ENCODE data around the gene PPM1E.
"Not testable (repeated sequence)": the region's sequence is repeated elsewhere in the genome, so short reads cannot be mapped to it uniquely, and the experiment has no call there.

PPM1E gene

DNA sequence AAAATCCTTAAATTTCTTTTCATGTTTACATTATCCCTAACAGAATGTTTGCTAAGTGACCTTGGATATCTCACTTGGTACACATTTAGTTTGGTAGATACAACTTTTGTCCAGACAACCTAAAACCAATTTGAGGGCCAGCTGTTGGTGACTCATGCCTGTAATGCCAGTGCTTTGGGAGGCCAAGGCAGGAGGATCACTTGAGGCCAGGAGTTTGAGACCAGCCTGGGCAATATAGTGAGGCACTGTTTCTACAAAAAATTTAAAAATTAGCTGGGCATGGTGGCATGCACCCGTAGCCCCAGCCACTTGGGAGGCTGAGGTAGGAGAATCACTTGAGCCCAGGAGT is 202.0 kb downstream of the PPM1E start:
- not testable (repeated sequence) for DNase-seq

DNA sequence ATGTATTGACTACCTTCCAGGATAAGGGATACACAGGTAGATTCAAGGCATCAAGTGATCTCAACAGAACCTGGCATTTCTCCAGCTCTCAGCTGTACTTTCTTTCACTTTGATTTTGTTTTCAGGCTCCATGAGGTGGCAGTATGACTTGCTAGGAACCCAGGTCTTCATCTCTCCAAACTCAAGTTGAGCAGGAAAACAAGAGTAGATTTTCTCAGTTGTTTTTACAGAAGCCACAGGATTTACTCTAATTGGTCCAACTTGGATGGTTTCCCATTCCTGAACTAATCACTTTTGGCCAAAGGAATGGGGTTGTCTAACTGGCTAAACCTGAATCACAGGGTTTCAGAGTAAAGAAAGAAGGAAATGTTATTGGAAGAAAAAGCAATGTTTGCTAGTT is 204.4 kb downstream of the PPM1E start:
- DNase-seq = peak; percentile 70

DNA sequence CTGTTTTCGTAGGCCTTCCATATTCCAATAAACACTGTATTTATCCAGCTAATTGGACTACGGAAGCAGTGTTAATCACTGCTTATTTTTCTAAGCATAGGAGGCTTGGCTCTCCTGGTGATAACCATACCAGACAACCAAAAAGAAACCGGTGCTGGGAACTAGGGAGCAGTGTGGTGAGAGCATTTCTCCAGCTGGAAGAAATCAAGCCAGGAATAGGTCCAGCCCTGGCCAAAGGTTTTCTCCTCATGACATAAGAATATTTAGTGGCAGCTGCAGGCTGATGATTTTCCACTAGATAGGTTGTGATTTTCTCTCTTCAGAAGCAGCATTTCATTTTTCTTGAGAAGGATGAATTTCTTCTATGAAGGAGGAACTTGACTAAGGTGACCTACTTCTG is 209.6 kb downstream of the PPM1E start:
- DNase-seq = no peak

DNA sequence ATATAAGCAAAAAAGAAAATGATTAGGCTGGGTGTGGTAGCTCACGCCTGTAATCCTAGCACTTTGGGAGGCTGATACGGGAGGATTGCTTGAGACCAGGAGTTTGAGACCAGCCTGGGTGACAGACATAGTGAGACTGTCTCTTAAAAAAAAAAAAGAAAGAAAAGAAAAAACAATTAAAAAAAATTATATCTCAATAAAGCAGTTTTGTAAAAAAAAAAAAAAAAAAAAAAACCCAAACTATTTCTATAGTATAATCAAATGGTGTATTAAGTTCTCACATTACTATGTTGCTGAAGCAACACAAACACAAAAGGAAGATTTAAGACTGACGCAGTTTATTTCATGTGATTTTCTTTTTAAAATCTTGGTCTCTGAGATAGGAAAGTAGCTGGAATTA is 210.6 kb downstream of the PPM1E start:
- DNase-seq = no peak

DNA sequence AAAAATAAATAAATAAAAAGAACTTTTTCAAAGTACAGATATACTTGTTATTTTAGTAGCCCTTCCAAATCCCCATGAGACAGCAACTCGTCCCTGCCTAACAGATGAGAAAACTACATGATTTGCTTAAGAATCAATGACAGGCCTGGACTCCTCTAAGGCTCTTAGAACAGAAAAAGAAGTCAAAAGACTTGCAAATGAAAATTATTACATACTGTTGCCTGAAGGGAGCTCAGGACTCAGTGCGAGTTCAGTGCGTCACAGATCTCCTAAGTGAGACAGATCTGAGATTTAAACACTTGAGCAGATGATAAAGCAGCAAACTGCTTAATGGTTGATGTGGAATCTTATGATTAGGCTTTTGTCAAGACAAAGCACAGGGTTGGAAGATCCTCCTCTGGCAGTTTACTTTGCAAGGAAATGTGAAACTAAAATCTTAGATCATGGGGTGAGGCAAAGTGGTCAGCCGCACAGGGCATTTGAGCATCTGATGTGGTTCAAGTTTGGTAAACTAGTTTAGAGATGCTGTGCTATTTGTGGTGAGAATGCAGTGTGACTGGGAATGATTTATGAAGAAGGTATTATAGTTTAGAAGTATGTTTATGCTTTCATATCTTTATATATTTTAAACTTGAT is 212.9 kb downstream of the PPM1E start:
- no peak for DNase-seq

DNA sequence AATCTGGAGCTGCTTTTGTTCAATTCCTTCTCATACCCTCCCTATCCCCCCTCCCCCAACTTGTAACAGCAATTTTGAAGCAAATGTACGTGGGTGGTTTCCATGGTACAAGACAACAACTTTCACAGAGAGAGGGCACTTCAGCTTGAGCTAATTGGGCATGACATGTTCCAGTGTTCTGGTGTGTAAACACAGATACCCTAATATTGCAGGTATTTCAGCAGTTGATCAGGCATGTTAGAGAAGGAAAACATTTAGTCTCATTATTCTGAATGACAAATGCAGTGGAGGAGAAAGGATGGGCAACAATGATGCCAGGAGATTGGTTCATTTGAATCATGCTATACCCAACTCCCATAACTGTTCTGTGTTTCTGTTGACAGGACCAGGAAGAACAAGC is 213.5 kb downstream of the PPM1E start:
- DNase-seq = peak; percentile 20

DNA sequence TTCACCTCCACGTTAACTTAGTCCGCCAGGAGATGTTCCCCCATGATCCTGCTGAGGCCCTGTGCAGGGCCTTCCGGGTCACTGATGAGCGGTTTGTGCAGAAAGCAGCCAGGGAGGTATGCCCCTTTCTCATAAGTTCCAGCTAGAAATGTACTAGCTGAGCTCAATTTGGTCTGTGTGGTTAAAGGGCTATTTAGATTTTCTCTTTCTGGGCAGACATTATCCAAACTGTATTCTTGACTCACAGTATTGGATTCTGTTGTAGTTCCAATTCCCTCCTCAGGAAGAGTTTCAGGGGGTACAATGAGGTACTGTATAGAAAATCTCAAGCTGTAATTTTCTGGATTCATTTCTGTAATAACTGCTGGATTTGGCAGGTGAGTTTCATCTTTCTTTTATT is 214.0 kb downstream of the PPM1E start:
- no peak for DNase-seq

DNA sequence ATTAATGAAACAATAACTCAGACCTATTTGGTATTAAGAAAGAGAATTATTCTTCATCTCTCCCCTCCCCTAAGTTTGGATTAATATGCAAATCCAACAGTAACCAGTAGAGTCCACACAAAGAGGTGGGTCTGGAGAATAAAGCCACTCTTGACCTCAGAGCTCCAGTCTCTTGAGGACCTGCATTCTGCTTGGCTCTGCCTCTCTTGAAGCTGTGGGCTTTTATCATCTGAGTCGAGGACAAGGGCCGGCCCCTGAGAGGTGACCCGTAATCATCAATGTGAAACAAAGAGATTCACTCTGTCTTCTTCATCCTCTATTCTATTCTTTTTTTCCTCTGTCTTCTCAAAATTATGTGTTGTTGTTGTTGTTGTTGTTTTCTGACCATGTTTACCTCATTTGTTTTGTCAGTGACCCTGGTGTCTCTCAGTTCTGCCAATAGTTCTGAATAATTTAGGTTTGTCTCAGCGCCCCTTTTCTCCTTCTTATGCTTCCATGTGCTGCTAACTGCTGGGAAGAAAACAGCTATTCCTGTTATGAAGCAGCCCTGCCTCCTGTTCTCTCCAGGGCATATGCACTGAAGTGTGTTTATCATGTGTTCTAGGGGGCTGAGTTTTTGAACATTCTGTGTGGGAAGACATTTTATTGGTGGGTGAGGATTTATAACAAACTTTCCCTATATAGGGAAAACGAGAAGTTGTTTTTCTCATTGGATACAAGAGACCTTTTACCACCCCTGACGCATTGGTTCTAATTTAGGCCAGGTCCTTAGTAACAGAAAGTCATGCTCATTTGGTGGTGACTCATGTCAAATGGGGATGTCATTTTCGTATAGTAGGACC is 215.2 kb downstream of the PPM1E start:
- DNase-seq = no peak

DNA sequence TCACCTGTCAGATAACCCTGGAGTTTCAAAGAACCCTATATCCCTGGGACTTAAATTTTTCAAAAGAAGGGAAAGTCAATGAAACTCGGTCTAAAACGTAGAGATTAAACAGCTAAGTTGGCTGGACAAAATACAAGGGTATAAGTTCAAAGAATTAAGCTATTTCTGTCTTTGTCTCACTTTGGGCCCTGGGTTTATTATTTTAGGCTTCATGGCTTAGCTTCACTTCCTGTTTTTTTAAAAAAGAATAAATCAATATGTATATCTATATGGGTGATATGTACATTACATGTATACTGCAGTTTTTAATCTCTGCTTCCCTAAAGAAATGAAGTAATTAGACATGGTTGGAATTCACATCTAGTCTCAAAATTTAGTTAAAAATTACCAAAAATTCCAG is 218.7 kb downstream of the PPM1E start:
- no peak for DNase-seq

DNA sequence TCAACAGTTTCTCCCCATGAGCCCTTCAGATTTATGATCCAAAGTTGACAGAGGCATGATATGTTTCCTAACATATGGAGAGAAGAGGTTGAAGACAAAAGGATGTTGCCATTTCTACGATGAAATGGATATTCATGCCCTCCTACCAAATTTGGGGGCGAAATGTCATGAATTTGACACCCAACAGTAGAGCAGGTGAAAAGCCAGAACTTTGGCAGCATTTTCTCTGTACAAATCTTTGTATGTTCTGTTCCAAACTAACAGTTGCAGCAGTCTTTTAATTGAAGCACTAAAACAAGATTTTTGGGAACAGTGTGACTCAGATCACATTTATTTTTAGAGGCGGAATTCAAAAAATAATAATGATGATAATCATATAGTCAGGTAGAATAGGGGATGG is 220.9 kb downstream of the PPM1E start:
- DNase-seq = no peak

DNA sequence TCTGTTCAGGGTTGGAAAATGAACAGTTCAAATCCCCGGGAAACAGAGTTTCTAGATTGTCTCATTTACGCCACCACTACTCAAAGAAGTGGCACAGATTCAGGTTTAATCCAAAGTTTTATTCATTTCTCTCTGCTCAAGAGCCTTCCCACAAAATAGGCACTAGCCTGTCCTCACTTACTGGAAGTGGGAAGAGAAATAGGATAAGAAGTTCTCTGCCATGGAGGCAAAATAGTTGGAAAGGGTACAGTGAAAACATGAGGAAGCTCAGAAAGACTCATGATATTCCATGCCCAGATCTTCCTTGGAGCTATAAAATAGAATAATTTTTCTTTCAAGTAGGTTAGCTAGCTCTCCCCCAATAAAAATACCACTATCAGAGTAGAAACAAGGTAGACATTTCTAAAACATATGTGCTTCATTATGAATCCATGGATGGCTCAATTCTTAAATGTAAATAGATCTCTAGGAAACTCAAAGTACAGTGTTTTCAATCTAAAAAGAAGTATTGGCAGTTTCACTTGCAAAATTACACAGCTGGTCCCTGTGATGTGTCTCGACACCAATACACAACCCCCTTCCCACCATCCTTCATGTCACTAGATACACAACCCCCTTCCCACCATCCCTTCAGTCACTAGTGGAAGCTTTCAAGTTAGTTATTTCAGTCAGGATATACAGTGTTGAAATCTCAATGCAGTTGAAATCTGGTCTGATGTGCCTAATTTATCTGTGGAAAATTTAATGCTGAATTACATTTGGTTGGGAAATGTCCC is 225.2 kb downstream of the PPM1E start:
- DNase-seq = no peak

DNA sequence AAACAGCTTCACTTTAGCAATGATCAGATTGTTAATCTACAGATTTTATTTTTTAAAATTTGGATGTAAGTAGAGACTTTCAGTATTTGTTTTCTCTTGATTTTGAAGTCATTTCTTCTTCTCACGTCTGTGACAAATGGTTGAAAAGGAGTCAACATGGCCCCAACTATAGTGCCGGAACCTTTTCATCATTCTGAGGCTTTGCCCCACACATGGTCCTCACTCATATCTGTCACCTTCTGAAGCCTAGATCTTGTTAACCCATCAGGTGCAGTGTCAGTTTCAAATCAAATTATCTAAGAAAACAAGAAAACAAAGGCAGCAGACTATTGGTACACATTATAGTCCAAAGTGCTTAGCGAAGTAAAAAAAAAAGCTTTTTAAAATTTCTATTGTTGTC is 227.0 kb downstream of the PPM1E start:
- DNase-seq = no peak

DNA sequence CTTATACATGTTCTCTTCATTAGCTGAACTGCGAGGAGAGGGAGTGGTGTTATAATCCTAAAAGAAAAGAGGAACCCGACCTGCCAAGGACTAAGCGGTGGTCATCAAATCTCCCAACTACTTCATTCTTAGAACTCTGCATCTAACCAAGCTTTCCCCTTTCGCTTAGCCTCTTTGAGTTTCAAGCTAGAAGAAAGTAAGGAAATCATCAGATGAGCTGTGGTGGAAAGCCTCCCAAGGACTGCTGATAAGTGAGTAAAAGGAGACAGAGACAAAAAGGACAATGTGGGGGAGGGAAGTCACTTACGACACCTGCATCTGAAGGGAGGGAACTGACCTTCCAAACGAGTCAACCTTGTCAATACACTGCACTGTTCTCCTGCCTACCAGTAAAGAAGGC is 229.7 kb downstream of the PPM1E start:
- no peak for DNase-seq

DNA sequence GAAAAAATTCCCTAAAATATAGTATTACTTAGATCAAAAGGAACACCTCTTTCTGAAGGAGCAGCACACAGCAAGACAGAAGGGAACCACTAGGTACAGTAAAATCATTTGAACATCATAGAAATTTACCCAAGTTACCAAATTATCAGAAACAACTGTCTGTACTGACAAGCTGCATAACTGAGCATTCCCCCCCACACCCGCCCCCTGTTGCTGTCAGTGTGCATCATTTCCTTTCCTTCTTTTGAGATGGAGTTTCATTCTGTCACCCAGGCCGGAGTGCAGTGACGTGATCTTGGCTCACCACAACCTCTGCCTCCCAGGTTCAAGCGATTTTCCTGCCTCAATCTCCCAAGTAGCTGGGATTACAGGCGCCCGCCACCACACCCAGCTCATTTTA is 230.3 kb downstream of the PPM1E start:
- no peak for DNase-seq

DNA sequence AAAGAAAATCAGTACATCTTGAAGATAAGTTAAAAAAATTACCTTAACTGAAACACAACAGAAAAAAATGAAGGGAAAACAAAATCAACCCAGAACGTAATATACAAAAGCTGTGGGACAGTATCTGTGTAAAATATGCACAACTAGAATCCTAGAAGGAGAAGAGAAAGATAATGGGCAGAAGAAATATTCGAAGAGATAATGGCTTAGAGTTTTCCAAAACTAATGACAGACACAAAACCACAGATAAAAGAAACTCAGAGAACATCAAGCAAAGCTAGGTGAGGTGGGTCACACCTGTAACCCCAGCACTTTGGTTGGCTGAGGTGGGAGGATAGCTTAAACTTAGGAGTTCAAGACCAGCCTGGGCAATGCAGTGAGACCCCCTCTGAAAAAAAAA is 234.0 kb downstream of the PPM1E start:
- no peak for DNase-seq

DNA sequence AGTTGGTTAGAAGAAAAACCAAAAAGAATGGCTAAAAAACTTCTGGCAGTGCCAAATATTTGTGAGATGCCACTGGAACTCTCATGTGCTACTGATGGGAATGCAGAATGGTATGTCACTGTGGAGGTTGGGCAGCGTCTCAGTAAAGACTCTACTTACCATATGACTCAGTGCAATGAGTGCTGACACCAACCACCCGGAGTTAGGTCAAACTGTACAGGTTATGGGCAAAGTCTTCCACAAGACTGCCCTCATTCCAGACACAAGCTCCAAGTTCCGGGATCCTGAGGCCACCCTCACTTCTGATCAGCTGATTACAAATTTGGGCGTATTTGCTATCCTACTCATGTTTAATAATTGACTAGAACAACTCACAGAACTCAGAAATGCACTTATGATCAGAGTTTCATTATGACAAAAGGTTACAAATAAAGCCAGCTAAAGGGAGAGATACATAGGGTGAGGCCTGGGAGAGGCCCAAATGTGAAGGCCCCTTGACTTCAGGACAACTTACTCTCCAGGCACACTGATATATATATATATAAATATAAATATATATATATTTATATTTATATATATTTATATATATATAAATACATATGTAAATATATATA is 236.2 kb downstream of the PPM1E start:
- peak; percentile 72 for DNase-seq

DNA sequence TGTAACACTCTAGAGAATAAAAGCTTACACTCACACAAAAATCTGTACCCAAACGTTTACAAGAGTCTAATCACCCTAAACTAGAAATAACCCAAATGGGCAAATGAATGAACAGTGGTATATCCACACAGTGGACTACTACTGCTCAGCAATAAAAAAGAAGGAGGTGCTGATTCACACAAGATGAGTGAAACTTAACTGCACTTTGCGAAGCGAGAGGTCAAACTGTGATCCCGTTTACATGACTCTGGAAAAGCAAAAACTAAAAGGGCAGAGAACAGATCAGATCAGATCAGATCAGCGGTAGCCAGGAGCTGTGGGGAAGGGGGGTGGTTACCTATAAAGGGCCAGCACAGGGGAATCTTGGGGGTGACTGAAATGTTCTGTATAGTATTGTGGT is 237.7 kb downstream of the PPM1E start:
- DNase-seq = no peak

DNA sequence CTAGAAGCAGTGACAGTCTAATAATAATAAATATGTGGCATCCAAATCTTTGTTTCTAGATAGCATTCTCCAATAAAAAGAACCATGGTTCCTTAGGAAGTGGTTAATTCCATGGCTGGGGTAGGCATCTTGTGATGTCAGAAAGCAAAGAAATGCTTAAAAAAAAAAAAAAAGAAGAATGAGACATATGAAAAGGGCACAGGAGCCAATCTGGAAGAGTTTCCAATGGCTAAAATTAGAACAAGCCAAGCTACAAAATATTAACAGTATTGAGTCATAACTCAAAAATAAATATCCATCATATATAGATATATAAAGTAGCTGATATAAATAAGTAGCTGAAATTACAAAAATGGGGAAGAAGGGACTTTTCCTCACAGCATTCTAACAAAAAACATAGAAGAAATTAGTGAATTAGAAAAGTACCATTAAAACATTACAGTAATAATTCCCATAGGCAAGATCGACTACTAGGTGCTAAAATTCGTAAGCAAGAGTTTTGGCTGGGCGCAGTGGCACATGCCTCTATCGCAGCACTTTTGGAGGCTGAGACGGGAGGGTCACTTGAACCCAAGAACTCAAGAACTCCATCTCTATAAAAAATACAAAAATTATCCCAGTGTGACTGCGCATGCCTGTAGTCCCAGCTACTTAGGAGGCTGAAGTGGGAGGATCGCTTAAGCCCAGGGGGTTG is 239.7 kb downstream of the PPM1E start:
- DNase-seq = no peak

DNA sequence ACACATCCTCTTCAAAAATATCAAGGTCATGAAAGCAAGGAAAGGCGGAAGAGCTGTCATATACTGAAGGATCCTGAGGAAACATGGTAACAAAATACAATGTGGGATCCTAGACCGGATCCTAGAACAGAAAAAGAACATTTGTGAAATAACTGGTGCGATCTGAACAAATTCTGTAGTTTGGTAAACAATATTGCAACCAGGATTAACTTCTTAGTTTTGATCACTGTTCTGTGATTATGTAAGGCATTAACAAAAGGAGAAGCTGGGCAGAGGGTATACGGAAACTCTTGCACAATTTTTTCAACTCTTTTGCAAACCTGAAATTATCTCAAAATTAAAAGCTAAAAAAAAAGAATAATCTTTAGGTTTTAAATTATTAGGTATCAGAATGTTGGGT is 241.3 kb downstream of the PPM1E start:
- DNase-seq = no peak

DNA sequence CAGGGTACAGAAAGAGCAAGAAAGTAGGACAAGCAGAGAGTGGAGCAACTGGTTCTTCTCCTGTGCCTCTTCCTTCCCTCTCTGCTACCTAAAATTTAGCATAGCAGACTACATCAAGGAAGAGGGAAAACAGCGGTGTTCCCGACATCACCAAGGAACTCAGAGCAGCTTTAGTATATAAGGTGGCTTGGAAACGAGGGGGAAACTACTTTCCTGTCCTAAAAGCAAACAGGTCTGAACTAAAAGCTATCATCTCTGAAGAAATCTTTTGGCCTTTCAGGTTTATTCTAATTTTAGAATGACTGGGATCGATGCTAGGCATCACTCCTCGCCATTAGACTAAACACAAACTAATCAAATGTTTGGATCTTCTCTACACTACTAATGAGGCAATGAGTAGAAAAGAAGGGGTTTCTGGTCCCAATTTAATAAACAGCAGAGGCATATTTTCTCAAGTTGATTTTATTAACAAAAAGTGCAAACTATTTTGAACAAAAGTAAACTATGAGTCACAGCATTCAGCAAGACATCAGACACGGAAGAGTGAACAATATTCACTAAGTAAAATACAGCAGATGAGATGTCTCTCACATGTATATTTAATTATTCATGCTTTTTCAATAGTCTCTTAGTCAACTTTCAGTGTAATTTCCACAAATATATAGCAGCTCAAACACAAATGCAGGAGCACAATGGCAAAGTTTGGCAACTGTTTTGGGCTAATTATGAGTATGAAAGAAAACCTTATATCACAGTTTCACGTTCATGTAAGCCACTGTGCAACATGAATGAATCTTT is 242.3 kb downstream of the PPM1E start:
- DNase-seq = peak; percentile 9

DNA sequence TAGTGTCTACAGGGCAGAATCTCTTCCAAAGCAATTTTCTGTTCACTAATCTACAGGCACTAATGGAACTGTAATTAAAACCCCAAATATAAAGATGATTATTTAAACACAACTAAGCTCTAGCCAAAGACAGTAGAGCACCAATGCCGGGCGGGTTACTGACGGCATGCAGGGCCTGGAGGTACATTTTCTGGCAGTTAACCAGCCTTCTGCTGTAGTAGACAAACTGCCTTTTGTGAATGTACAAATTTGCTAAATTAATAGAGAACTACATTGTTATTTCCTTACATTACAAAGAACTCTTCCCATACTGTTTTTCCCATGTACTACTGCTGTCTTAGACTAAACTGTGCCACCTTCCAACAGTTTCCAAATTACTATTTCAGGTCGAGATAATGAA is 243.2 kb downstream of the PPM1E start:
- DNase-seq = no peak

DNA sequence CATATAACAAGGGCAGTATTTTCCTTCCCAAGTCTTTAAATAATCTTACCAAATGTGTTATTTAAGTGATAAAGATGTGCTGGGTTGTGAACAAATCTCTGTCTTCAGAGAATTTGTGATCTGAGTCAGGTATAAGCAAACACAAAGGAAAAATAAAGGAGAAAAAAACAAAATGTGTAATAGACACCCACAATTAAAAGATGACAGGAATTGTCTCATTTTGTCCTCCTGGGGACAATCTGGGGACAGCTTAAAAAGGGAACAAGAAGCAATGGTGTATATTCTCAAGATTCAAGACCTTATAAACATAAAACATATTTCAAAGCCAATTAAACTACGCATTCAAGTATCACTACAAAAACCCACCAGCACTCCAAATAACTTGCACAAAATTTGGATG is 243.8 kb downstream of the PPM1E start:
- DNase-seq = no peak

Data from kidney glomerular epithelial cell (primary cell).